ENCODE results near the gene PACSIN2.
A peak's percentile ranks its signal among the peaks of the same experiment; 100 is the strongest.

The PACSIN2 gene

GRCh38 chr22:42933485-42934091 is 81.4 kb downstream of the PACSIN2 start:
- Histone ChIP-seq H3K27me3 (ENCODE audit: insufficient read depth, poor library complexity, severe bottlenecking) (no peaks in the 10 kb centered on the region), H3K27ac (replicated peaks) (peak overlapping the region; percentile 57), H3K4me3 (replicated peaks; ENCODE audit: insufficient read depth, low read length) (no peak overlapping the region)
- peak in 1 of 2 experiments; percentile 71 for DNase-seq (ENCODE audit: low read depth in 1 of 2, low spot score in 1 of 2)
- TF ChIP-seq POLR2AphosphoS5 (IDR thresholded peaks at IDR 0.05; ENCODE audit: low read depth) = peak; percentile 51; the same call in 1 of the 2 replicates
- TF ChIP-seq SPI1 (IDR thresholded peaks at IDR 0.05; ENCODE audit: borderline replicate concordance, low read depth) = peak; percentile 97
- TF ChIP-seq, protein P1, sequence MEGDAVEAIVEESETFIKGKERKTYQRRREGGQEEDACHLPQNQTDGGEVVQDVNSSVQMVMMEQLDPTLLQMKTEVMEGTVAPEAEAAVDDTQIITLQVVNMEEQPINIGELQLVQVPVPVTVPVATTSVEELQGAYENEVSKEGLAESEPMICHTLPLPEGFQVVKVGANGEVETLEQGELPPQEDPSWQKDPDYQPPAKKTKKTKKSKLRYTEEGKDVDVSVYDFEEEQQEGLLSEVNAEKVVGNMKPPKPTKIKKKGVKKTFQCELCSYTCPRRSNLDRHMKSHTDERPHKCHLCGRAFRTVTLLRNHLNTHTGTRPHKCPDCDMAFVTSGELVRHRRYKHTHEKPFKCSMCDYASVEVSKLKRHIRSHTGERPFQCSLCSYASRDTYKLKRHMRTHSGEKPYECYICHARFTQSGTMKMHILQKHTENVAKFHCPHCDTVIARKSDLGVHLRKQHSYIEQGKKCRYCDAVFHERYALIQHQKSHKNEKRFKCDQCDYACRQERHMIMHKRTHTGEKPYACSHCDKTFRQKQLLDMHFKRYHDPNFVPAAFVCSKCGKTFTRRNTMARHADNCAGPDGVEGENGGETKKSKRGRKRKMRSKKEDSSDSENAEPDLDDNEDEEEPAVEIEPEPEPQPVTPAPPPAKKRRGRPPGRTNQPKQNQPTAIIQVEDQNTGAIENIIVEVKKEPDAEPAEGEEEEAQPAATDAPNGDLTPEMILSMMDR (IDR thresholded peaks at IDR 0.05; ENCODE audit: insufficient read depth, low read length) = no peak

GRCh38 chr22:42932857-42933484 is 82.0 kb downstream of the PACSIN2 start:
- Histone ChIP-seq H3K27me3 (ENCODE audit: insufficient read depth, poor library complexity, severe bottlenecking) (no peaks in the 10 kb centered on the region), H3K27ac (replicated peaks) (peak overlapping the region; percentile 57; the same call in 1 of the 2 replicates), H3K4me3 (replicated peaks; ENCODE audit: insufficient read depth, low read length) (no peak overlapping the region)
- TF ChIP-seq, protein P2, sequence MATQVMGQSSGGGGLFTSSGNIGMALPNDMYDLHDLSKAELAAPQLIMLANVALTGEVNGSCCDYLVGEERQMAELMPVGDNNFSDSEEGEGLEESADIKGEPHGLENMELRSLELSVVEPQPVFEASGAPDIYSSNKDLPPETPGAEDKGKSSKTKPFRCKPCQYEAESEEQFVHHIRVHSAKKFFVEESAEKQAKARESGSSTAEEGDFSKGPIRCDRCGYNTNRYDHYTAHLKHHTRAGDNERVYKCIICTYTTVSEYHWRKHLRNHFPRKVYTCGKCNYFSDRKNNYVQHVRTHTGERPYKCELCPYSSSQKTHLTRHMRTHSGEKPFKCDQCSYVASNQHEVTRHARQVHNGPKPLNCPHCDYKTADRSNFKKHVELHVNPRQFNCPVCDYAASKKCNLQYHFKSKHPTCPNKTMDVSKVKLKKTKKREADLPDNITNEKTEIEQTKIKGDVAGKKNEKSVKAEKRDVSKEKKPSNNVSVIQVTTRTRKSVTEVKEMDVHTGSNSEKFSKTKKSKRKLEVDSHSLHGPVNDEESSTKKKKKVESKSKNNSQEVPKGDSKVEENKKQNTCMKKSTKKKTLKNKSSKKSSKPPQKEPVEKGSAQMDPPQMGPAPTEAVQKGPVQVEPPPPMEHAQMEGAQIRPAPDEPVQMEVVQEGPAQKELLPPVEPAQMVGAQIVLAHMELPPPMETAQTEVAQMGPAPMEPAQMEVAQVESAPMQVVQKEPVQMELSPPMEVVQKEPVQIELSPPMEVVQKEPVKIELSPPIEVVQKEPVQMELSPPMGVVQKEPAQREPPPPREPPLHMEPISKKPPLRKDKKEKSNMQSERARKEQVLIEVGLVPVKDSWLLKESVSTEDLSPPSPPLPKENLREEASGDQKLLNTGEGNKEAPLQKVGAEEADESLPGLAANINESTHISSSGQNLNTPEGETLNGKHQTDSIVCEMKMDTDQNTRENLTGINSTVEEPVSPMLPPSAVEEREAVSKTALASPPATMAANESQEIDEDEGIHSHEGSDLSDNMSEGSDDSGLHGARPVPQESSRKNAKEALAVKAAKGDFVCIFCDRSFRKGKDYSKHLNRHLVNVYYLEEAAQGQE (IDR thresholded peaks at IDR 0.05; ENCODE audit: insufficient replicate concordance, low read depth) = no peak
- TF ChIP-seq, protein P1 (IDR thresholded peaks at IDR 0.05; ENCODE audit: insufficient read depth, low read length) = no peak
- TF ChIP-seq POLR2AphosphoS5 (IDR thresholded peaks at IDR 0.05; ENCODE audit: low read depth) (no peak), GABPA (IDR thresholded peaks at IDR 0.05; ENCODE audit: low read depth) (no peak)
- no peak for DNase-seq (ENCODE audit: low read depth in 1 of 2, low spot score in 1 of 2)

- Histone ChIP-seq H3K27ac (replicated peaks) (no peak overlapping the region), H3K27me3 (ENCODE audit: insufficient read depth, poor library complexity, severe bottlenecking) (no peaks in the 10 kb centered on the region), H3K4me3 (replicated peaks; ENCODE audit: insufficient read depth, low read length) (no peak overlapping the region)
- TF ChIP-seq GABPA (IDR thresholded peaks at IDR 0.05; ENCODE audit: low read depth) (no peak), POLR2AphosphoS5 (IDR thresholded peaks at IDR 0.05; ENCODE audit: low read depth) (no peak), SPI1 (IDR thresholded peaks at IDR 0.05; ENCODE audit: borderline replicate concordance, low read depth) (no peak)
- TF ChIP-seq, protein P1 (IDR thresholded peaks at IDR 0.05; ENCODE audit: insufficient read depth, low read length) = no peak
- TF ChIP-seq, protein P2 (IDR thresholded peaks at IDR 0.05; ENCODE audit: insufficient replicate concordance, low read depth) = no peak
- DNase-seq (ENCODE audit: low read depth in 1 of 2, low spot score in 1 of 2) = no peak
These were observed 82.8 kb downstream of the PACSIN2 start for GRCh38 chr22:42932197-42932519.
